PC-3 (cell line): ENCODE data around the gene CLIC5. TPM values are rescaled to one million over a fixed set of nuclear protein-coding genes. Genes with fewer than 3 reads are reported as not detected.

ENCODE experiments used
- ATAC-seq: fragments of 200-7000 bp; cut with Tn5 transposase; 2 replicates; pipeline ENCODE4 v1.9.1; 2020; ENCODE audit warnings: mild to moderate bottlenecking, moderate library complexity
- BruUV-seq: library from RNA; stranded (reverse); fragments of 400-500 nt; replicated peaks from 2 replicates; lab custom pipeline; 2021; lab: Mats Ljungman, UMichigan
- CTCF ChIA-PET: fragments of 300-600 bp; sonication (Branson Sonifier 250); formaldehyde crosslinking; loops from one replicate; lab custom pipeline; 2022; ENCODE audit warnings: antibody characterized with exemption; lab: Charles Lee
- POLR2A ChIA-PET: fragments of 300-600 bp; sonication (Branson Sonifier 250); formaldehyde crosslinking; loops from one replicate; lab custom pipeline; 2022; ENCODE audit warnings: antibody characterized with exemption; ENCODE audit not compliant: unreplicated experiment; lab: Charles Lee
- DNase-seq: peaks from one replicate; pipeline ENCODE4 v3.0.0-alpha.2; 2015
- H2AFZ ChIP-seq: fragments of 300-600 bp; sonication (generic); 2 replicates; pipeline ENCODE4 v1.6.0; 2016; ENCODE audit warnings: antibody characterized with exemption, low read length
- H3F3A ChIP-seq: fragments of 300-600 bp; sonication (generic); one replicate; pipeline ENCODE4 v1.6.0; 2017; ENCODE audit warnings: antibody characterized with exemption, low read length, control low read depth, mild to moderate bottlenecking; ENCODE audit not compliant: unreplicated experiment
- H3K27ac ChIP-seq: fragments of 300-600 bp; sonication (generic); 2 replicates; pipeline ENCODE4 v1.5.1; 2016; ENCODE audit warnings: mild to moderate bottlenecking, low read length
- H3K27me3 ChIP-seq: fragments of 300-600 bp; sonication (generic); 2 replicates; pipeline ENCODE4 v1.6.1; 2016; ENCODE audit warnings: low read length, mixed read lengths
- H3K36me3 ChIP-seq: fragments of 300-600 bp; sonication (generic); 2 replicates; pipeline ENCODE4 v1.6.1; 2016; ENCODE audit warnings: low read depth, mixed run types, low read length, mixed read lengths
- H3K4me1 ChIP-seq: fragments of 300-600 bp; sonication (generic); 2 replicates; pipeline ENCODE4 v1.5.1; 2016; ENCODE audit warnings: low read length; ENCODE audit not compliant: insufficient read depth
- H3K4me2 ChIP-seq: fragments of 300-600 bp; sonication (generic); 2 replicates; pipeline ENCODE4 v1.6.0; 2016; ENCODE audit warnings: low read length
- H3K4me3 ChIP-seq: fragments of 300-600 bp; sonication (generic); 2 replicates; pipeline ENCODE4 v1.5.1; 2016; ENCODE audit warnings: mild to moderate bottlenecking, low read length, mixed read lengths
- H3K79me2 ChIP-seq: fragments of 300-600 bp; sonication (generic); 2 replicates; pipeline ENCODE4 v1.6.1; 2017; ENCODE audit warnings: low read length, mixed read lengths
- H3K9ac ChIP-seq: fragments of 300-600 bp; sonication (generic); 2 replicates; pipeline ENCODE4 v1.6.0; 2016; ENCODE audit warnings: mild to moderate bottlenecking, low read length
- H3K9me2 ChIP-seq: fragments of 300-600 bp; sonication (generic); replicated peaks from 2 replicates; pipeline ENCODE4 v1.6.1; 2016; ENCODE audit warnings: mixed run types, low read length, mixed read lengths
- H3K9me3 ChIP-seq: fragments of 300-600 bp; sonication (generic); 2 replicates; pipeline ENCODE4 v1.6.1; 2016; ENCODE audit warnings: low read length, mixed read lengths
- H4K20me1 ChIP-seq: fragments of 300-600 bp; sonication (generic); 2 replicates; pipeline ENCODE4 v1.6.1; 2016; ENCODE audit warnings: low read length, mixed read lengths
- CTCF ChIP-seq: fragments of 300-600 bp; sonication (generic); conservative IDR thresholded peaks from 2 replicates; pipeline ENCODE4 v1.5.1; 2017; ENCODE audit warnings: antibody characterized with exemption, low read depth, mild to moderate bottlenecking, low read length
- EZH2 ChIP-seq: fragments of 300-600 bp; sonication (generic); IDR thresholded peaks from one replicate; pipeline ENCODE4 v1.6.1; 2017; ENCODE audit warnings: antibody characterized with exemption, mild to moderate bottlenecking, low read length; ENCODE audit not compliant: unreplicated experiment
- EZH2phosphoT487 ChIP-seq: fragments of 300-600 bp; sonication (generic); IDR thresholded peaks from 2 replicates; pipeline ENCODE4 v1.6.1; 2018; ENCODE audit warnings: mild to moderate bottlenecking, antibody characterized with exemption, low read length, borderline replicate concordance
- intact Hi-C: fragments of 100-400 bp; cut with micrococcal nuclease; formaldehyde crosslinking; loops from 2 replicates; pipeline ENCODE4 v1.9.0; 2023
- total RNA-seq: library from RNA; depleted of rRNA; stranded (reverse); fragments of >200 nt; gene quantifications from 2 replicates; pipeline ENCODE4 v1.2.3, GENCODE V29; 2014

CLIC5 gene
- total RNA-seq, 1 experiment from 2014 or later: not detected

- Histone ChIP-seq H3K27ac (no peak overlapping the region), H3K79me2 (no peaks in the 10 kb centered on the region), H3K9ac (no peak overlapping the region), H3K9me2 (no peaks in the 10 kb centered on the region), H3F3A (no peaks in the 10 kb centered on the region), H3K4me2 (peak overlapping the region; percentile 13), H2AFZ (no peak overlapping the region), H4K20me1 (no peaks in the 10 kb centered on the region), H3K4me3 (no peak overlapping the region), H3K4me1 (peaks cover 18% of the 10 kb centered on the region), H3K9me3 (no peaks in the 10 kb centered on the region), H3K36me3 (no peaks in the 10 kb centered on the region), H3K27me3 (no peaks in the 10 kb centered on the region)
- ATAC-seq: peak; percentile 67
- ChIA-PET POLR2A (no interaction called here), CTCF (interaction anchor here (0.6 kb wide), 1 partner anchor 1185 kb away, joined by 3 read pairs; no protein-coding TSS in a partner anchor)
- DNase-seq: peak; percentile 85
- BruUV-seq: no TSS peak
- intact Hi-C loops: no loop called here
- no peak for TF ChIP-seq EZH2
- no peak for TF ChIP-seq EZH2phosphoT487
- TF ChIP-seq CTCF: no peak
Measured at GRCh38 chr6:45965792-45966191, 49.9 kb downstream of the CLIC5 start.

- DNase-seq (peak; percentile 62), ATAC-seq (no peak; the same call in 1 of the 2 replicates)
- Histone ChIP-seq H3K27me3 (no peaks in the 10 kb centered on the region), H3K9me2 (no peaks in the 10 kb centered on the region), H3K4me1 (peaks cover 18% of the 10 kb centered on the region), H4K20me1 (no peaks in the 10 kb centered on the region), H3K36me3 (no peaks in the 10 kb centered on the region), H3K79me2 (no peaks in the 10 kb centered on the region), H3K4me2 (no peak overlapping the region), H3K27ac (no peak overlapping the region), H3K4me3 (no peak overlapping the region), H2AFZ (no peak overlapping the region), H3K9ac (no peak overlapping the region), H3K9me3 (no peaks in the 10 kb centered on the region), H3F3A (no peaks in the 10 kb centered on the region)
- ChIA-PET POLR2A (no interaction called here), CTCF (no interaction called here)
- no TSS peak for BruUV-seq
- intact Hi-C loops: no loop called here
- TF ChIP-seq EZH2 (no peak), EZH2phosphoT487 (no peak), CTCF (no peak)
Measured at GRCh38 chr6:45965007-45965406, 50.7 kb downstream of the CLIC5 start.

GRCh38 chr6:45964300-45964699 lies 51.4 kb downstream of the CLIC5 start:
- no peak overlapping the region for H2AFZ ChIP-seq
- no peaks in the 10 kb centered on the region for H3K36me3 ChIP-seq
- H3K4me3 ChIP-seq: no peak overlapping the region
- H3K79me2 ChIP-seq: no peaks in the 10 kb centered on the region
- no peaks in the 10 kb centered on the region for H3F3A ChIP-seq
- H3K9ac ChIP-seq: no peak overlapping the region
- TF ChIP-seq EZH2: no peak
- TF ChIP-seq CTCF: no peak
- no peak for TF ChIP-seq EZH2phosphoT487
- ChIA-PET POLR2A (no interaction called here), CTCF (no interaction called here)
- DNase-seq (no peak), ATAC-seq (no peak)
- H3K4me2 ChIP-seq: no peak overlapping the region
- H3K9me2 ChIP-seq: no peaks in the 10 kb centered on the region
- H4K20me1 ChIP-seq: no peaks in the 10 kb centered on the region
- H3K4me1 ChIP-seq: peaks cover 18% of the 10 kb centered on the region
- H3K9me3 ChIP-seq: no peaks in the 10 kb centered on the region
- no peaks in the 10 kb centered on the region for H3K27me3 ChIP-seq
- intact Hi-C loops: no loop called here
- H3K27ac ChIP-seq: no peak overlapping the region
- no TSS peak for BruUV-seq
